H9 (cell line): ENCODE measurements around the gene EGR4. TPM values are rescaled to one million over a fixed set of nuclear protein-coding genes. Genes with fewer than 3 reads are reported as not detected.

Source experiments
- DNase-seq: peaks from one replicate; pipeline ENCODE4 v3.0.0-alpha.2; 2017
- H2AFZ ChIP-seq: one replicate; pipeline ENCODE4 v1.6.1; 2013; ENCODE audit warnings: mild to moderate bottlenecking, low read length, control low read depth, moderate library complexity
- H2AK5ac ChIP-seq: 2 replicates; pipeline ENCODE4 v1.6.1; 2013; ENCODE audit warnings: low read length, control low read depth, mixed read lengths; ENCODE audit not compliant: insufficient read length
- H2BK120ac ChIP-seq: one replicate; pipeline ENCODE4 v1.6.1; 2013; ENCODE audit warnings: low read depth, mild to moderate bottlenecking, low read length, control low read depth, inconsistent platforms; ENCODE audit not compliant: poor library complexity, severe bottlenecking
- H2BK12ac ChIP-seq: 2 replicates; pipeline ENCODE4 v1.6.1; 2013; ENCODE audit warnings: low read length, control low read depth, mixed read lengths, low read depth; ENCODE audit not compliant: insufficient read length
- H2BK15ac ChIP-seq: 2 replicates; pipeline ENCODE4 v1.6.1; 2013; ENCODE audit warnings: low read depth, low read length, control low read depth
- H2BK20ac ChIP-seq: one replicate; pipeline ENCODE4 v1.6.1; 2013; ENCODE audit warnings: low read depth, mild to moderate bottlenecking, low read length, control low read depth, inconsistent platforms; ENCODE audit not compliant: poor library complexity, severe bottlenecking
- H2BK5ac ChIP-seq: 2 replicates; pipeline ENCODE4 v1.6.1; 2013; ENCODE audit warnings: low read length, control low read depth, mixed read lengths; ENCODE audit not compliant: insufficient read length
- H3K14ac ChIP-seq: 2 replicates; pipeline ENCODE4 v1.6.1; 2013; ENCODE audit warnings: low read length, control low read depth; ENCODE audit not compliant: insufficient read depth
- H3K18ac ChIP-seq: 2 replicates; pipeline ENCODE4 v1.6.1; 2013; ENCODE audit warnings: low read depth, mild to moderate bottlenecking, mixed read lengths, low read length, control low read depth; ENCODE audit not compliant: insufficient read length
- H3K23ac ChIP-seq: 2 replicates; pipeline ENCODE4 v1.6.1; 2013; ENCODE audit warnings: low read length, control low read depth, mixed read lengths, low read depth; ENCODE audit not compliant: insufficient read length
- H3K23me2 ChIP-seq: 2 replicates; pipeline ENCODE4 v1.6.1; 2013; ENCODE audit warnings: low read depth, mild to moderate bottlenecking, mixed read lengths, low read length, control low read depth; ENCODE audit not compliant: insufficient read length, poor library complexity, severe bottlenecking
- H3K27ac ChIP-seq: 2 replicates; pipeline ENCODE4 v1.5.1; 2013; ENCODE audit warnings: low read length, control low read depth, mixed read lengths, low read depth; ENCODE audit not compliant: insufficient read length
- H3K27me3 ChIP-seq: 2 replicates; pipeline ENCODE4 v1.6.1; 2013; ENCODE audit warnings: low read length, control low read depth, inconsistent platforms; ENCODE audit not compliant: insufficient read depth
- H3K4ac ChIP-seq: 2 replicates; pipeline ENCODE4 v1.6.1; 2013; ENCODE audit warnings: low read depth, mild to moderate bottlenecking, control low read depth, inconsistent platforms, low read length, moderate library complexity
- H3K4me1 ChIP-seq: 2 replicates; pipeline ENCODE4 v1.6.1; 2013; ENCODE audit warnings: low read length, control low read depth, inconsistent platforms; ENCODE audit not compliant: insufficient read depth
- H3K4me2 ChIP-seq: 2 replicates; pipeline ENCODE4 v1.6.1; 2013; ENCODE audit warnings: low read length, control low read depth, mixed read lengths; ENCODE audit not compliant: insufficient read length, insufficient read depth
- H3K56ac ChIP-seq: 2 replicates; pipeline ENCODE4 v1.6.1; 2013; ENCODE audit warnings: low read depth, mild to moderate bottlenecking, mixed read lengths, low read length, control low read depth; ENCODE audit not compliant: insufficient read length
- H3K79me1 ChIP-seq: 2 replicates; pipeline ENCODE4 v1.6.1; 2013; ENCODE audit warnings: low read depth, mild to moderate bottlenecking, moderate library complexity, low read length, control low read depth, inconsistent platforms; ENCODE audit not compliant: insufficient read depth, poor library complexity, severe bottlenecking
- H3K79me2 ChIP-seq: 2 replicates; pipeline ENCODE4 v1.6.1; 2013; ENCODE audit warnings: low read length, control low read depth, inconsistent platforms; ENCODE audit not compliant: insufficient read depth
- H3K9ac ChIP-seq: 2 replicates; pipeline ENCODE4 v1.6.1; 2013; ENCODE audit warnings: low read length, control low read depth, mixed read lengths; ENCODE audit not compliant: insufficient read length; ENCODE audit errors: extremely low read depth
- H3K9me3 ChIP-seq: one replicate; pipeline ENCODE4 v1.6.1; 2013; ENCODE audit warnings: low read depth, low read length, inconsistent platforms; ENCODE audit not compliant: control insufficient read depth
- H3T11ph ChIP-seq: one replicate; pipeline ENCODE4 v1.6.1; 2013; ENCODE audit warnings: mild to moderate bottlenecking, low read length, control low read depth, inconsistent platforms
- H4K20me1 ChIP-seq: one replicate; pipeline ENCODE4 v1.6.1; 2013; ENCODE audit not compliant: control insufficient read depth, insufficient read length, insufficient read depth
- H4K5ac ChIP-seq: 2 replicates; pipeline ENCODE4 v1.6.1; 2013; ENCODE audit warnings: low read depth, mild to moderate bottlenecking, mixed read lengths, low read length, control low read depth; ENCODE audit not compliant: insufficient read length
- H4K8ac ChIP-seq: replicated peaks from 2 replicates; pipeline ENCODE4 v1.6.1; 2013; ENCODE audit warnings: low read length, control low read depth, mixed read lengths, low read depth; ENCODE audit not compliant: insufficient read length
- H4K91ac ChIP-seq: 2 replicates; pipeline ENCODE4 v1.6.1; 2013; ENCODE audit warnings: low read depth, mild to moderate bottlenecking, moderate library complexity, mixed read lengths, low read length, control low read depth; ENCODE audit not compliant: insufficient read length
- H3K27ac Mint-ChIP-seq, 3 experiments: 2 replicates in 2 of 3; 3 replicates in 1 of 3; pipeline ENCODE4 v1.8.0; 2020 to 2021; ENCODE audit warnings: mixed read lengths in 3 of 3, mild to moderate bottlenecking in 1 of 3, moderate library complexity in 1 of 3
- H3K27me3 Mint-ChIP-seq: 2 replicates; pipeline ENCODE4 v1.8.0; 2021; ENCODE audit warnings: low read depth, mild to moderate bottlenecking, moderate library complexity, mixed read lengths
- H3K36me3 Mint-ChIP-seq, 3 experiments: 2 replicates in 2 of 3; 3 replicates in 1 of 3; pipeline ENCODE4 v1.8.0; 2020 to 2021; ENCODE audit warnings: low read depth in 3 of 3, mixed read lengths in 3 of 3; ENCODE audit not compliant: insufficient read depth in 1 of 3
- H3K4me1 Mint-ChIP-seq, 2 experiments: 2 replicates each; pipeline ENCODE4 v1.8.0; 2020; ENCODE audit warnings: mixed read lengths in 2 of 2
- H3K4me3 Mint-ChIP-seq, 2 experiments: 2 replicates in 1 of 2; 3 replicates in 1 of 2; pipeline ENCODE4 v1.8.0; 2020 to 2021; ENCODE audit warnings: mild to moderate bottlenecking in 2 of 2, mixed read lengths in 2 of 2, moderate library complexity in 1 of 2
- H3K9me3 Mint-ChIP-seq, 2 experiments: 2 replicates in 1 of 2; 3 replicates in 1 of 2; pipeline ENCODE4 v1.8.0; 2020; ENCODE audit warnings: mild to moderate bottlenecking in 2 of 2, mixed read lengths in 2 of 2, moderate library complexity in 1 of 2
- WGBS: extraction: QIAGEN DNeasy Blood & Tissue Kit; methylation state at CpG from one replicate; pipeline ENCODE4 v1.1.7; 2013; ENCODE audit warnings: missing lambda C conversion rate, low lambda C conversion rate, mixed read lengths; ENCODE audit not compliant: insufficient read length; ENCODE audit errors: extremely low coverage; 5-methylcytosine and 5-hydroxymethylcytosine counted together
- total RNA-seq: library from RNA; stranded (reverse); gene quantifications from 2 replicates; pipeline ENCODE4 v1.2.1, GENCODE V29; 2021
- TF ChIP-seq, protein P1 (sequence below): fragments of 200-600 bp; sonication (generic); conservative IDR thresholded peaks from 3 replicates; pipeline ENCODE4 v1.8.0; 2021; ENCODE audit warnings: antibody characterized with exemption, mild to moderate bottlenecking

The EGR4 gene
- total RNA-seq, 1 experiment from 2014 or later, result 0.85 TPM

DNA sequence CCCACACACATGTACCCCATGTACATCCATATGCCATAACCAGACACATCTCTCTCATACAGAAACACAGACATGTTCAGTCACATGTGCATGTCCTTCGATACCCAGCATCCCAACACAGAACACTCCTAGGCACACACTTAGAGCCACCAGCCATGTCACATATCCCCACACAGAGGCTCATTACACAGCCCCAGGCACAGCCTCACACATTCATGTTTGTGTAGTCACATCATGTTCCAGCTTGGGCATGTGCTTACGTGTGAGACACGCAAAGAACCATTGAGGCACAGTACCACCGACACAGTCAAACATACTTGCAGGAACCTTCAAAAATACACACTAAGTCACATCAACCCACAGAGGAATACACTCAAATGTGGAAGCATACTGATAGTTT lies 26.3 kb downstream of the EGR4 start:
- Histone ChIP-seq H3K14ac (no peak overlapping the region), H3K56ac (no peak overlapping the region), H4K20me1 (no peaks in the 10 kb centered on the region), H4K8ac (no peak overlapping the region), H3K9ac (no peak overlapping the region), H2BK20ac (no peak overlapping the region), H3K4me1 (peaks cover 2% of the 10 kb centered on the region; the same call in 1 of the 2 replicates), H3K27me3 (no peaks in the 10 kb centered on the region; the same call in 1 of the 2 replicates), H2AFZ (no peak overlapping the region), H2AK5ac (no peak overlapping the region), H3K23me2 (peaks cover 9% of the 10 kb centered on the region), H3K18ac (no peak overlapping the region), H4K91ac (no peak overlapping the region), H4K5ac (no peak overlapping the region), H2BK15ac (no peak overlapping the region), H3K4me2 (no peak overlapping the region), H3K9me3 (no peaks in the 10 kb centered on the region), H2BK120ac (no peak overlapping the region), H3T11ph (no peak overlapping the region), H3K23ac (no peak overlapping the region), H3K4ac (no peak overlapping the region), H2BK5ac (no peak overlapping the region), H3K79me1 (no peaks in the 10 kb centered on the region), H2BK12ac (no peak overlapping the region), H3K27ac (no peak overlapping the region), H3K79me2 (no peaks in the 10 kb centered on the region)
- Mint-ChIP-seq H3K36me3 (peaks cover 4 to 20% (median 14%) of the 10 kb centered on the region in 3 experiments; a peak in 6 of 7 replicates), H3K27ac (no peak overlapping the region), H3K27me3 (peaks cover 43% of the 10 kb centered on the region), H3K4me1 (peaks cover 9 to 17% of the 10 kb centered on the region in 2 experiments), H3K4me3 (no peak overlapping the region; a peak in 1 of 5 replicates), H3K9me3 (no peaks in the 10 kb centered on the region)
- WGBS, result no CpG with 5 or more reads among the region's 4 CpGs
- TF ChIP-seq, protein P1, sequence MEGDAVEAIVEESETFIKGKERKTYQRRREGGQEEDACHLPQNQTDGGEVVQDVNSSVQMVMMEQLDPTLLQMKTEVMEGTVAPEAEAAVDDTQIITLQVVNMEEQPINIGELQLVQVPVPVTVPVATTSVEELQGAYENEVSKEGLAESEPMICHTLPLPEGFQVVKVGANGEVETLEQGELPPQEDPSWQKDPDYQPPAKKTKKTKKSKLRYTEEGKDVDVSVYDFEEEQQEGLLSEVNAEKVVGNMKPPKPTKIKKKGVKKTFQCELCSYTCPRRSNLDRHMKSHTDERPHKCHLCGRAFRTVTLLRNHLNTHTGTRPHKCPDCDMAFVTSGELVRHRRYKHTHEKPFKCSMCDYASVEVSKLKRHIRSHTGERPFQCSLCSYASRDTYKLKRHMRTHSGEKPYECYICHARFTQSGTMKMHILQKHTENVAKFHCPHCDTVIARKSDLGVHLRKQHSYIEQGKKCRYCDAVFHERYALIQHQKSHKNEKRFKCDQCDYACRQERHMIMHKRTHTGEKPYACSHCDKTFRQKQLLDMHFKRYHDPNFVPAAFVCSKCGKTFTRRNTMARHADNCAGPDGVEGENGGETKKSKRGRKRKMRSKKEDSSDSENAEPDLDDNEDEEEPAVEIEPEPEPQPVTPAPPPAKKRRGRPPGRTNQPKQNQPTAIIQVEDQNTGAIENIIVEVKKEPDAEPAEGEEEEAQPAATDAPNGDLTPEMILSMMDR, result no peak
- DNase-seq, result no peak
